Activated CD8-positive, alpha-beta T cell treated with anti-CD3 and anti-CD28 coated beads, Interleukin-2, amount 10 ng/mL, durations not matched to agents 7 days and 5 days (primary cell): Measurements from ENCODE around the gene SMOC2. TPM values are rescaled to one million over a fixed set of nuclear protein-coding genes. Genes with fewer than 3 reads are reported as not detected.

Source experiments
- ATAC-seq: fragments of 150-1000 bp; cut with Tn5 transposase; one replicate; pipeline ENCODE4 v1.10.0; 2021; ENCODE audit warnings: moderate library complexity
- CTCF ChIA-PET: fragments of 350-600 bp; sonication (Branson Sonifier 250); formaldehyde crosslinking; loops from one replicate; lab custom pipeline; 2021; ENCODE audit warnings: antibody characterized with exemption; lab: Charles Lee
- POLR2A ChIA-PET: fragments of 350-600 bp; sonication (Branson Sonifier 250); formaldehyde crosslinking; loops from one replicate; lab custom pipeline; 2021; ENCODE audit warnings: antibody characterized with exemption; lab: Charles Lee
- DNase-seq: peaks from one replicate; pipeline ENCODE4 v3.0.0-alpha.2; 2020
- H3K27ac Mint-ChIP-seq: one replicate; pipeline ENCODE4 v1.8.0; 2021; ENCODE audit warnings: mild to moderate bottlenecking, mixed read lengths
- H3K27me3 Mint-ChIP-seq: one replicate; pipeline ENCODE4 v1.8.0; 2021; ENCODE audit warnings: low read depth, mixed read lengths
- H3K36me3 Mint-ChIP-seq: one replicate; pipeline ENCODE4 v1.8.0; 2021; ENCODE audit warnings: low read depth, mixed read lengths
- H3K4me1 Mint-ChIP-seq: one replicate; pipeline ENCODE4 v1.8.0; 2021; ENCODE audit warnings: low read depth, mixed read lengths
- H3K4me3 Mint-ChIP-seq: one replicate; pipeline ENCODE4 v1.8.0; 2021; ENCODE audit warnings: mild to moderate bottlenecking, mixed read lengths
- H3K9me3 Mint-ChIP-seq: one replicate; pipeline ENCODE4 v1.8.0; 2022; ENCODE audit warnings: mixed read lengths; ENCODE audit not compliant: insufficient read depth
- total RNA-seq, 2 experiments: library from RNA; stranded (reverse); gene quantifications; one replicate each; pipeline ENCODE4 v1.2.3, GENCODE V29; 2021

The SMOC2 gene
- not detected for total RNA-seq

GRCh38 chr6:168440520-168441433 is at the start of gene SMOC2:
SMOC2 (plus strand) TSS chr6:168441184; CDS start chr6:168441371, 187 bp downstream.
- H3K27ac Mint-ChIP-seq: no peak within 1 kb of the TSS
- H3K9me3 Mint-ChIP-seq: no peaks in the 10 kb centered on the region
- H3K4me3 Mint-ChIP-seq: no peak within 1 kb of the TSS
- peaks cover 39% of the 10 kb centered on the region for H3K27me3 Mint-ChIP-seq
- DNase-seq (no peak), ATAC-seq (no peak)
- H3K36me3 Mint-ChIP-seq: no peaks in the 10 kb centered on the region
- POLR2A ChIA-PET: no interaction called here
- no peaks in the 10 kb centered on the region for H3K4me1 Mint-ChIP-seq
- CTCF ChIA-PET: no interaction called here

- H3K9me3 Mint-ChIP-seq: no peaks in the 10 kb centered on the region
- ATAC-seq (no peak), DNase-seq (no peak)
- no peaks in the 10 kb centered on the region for H3K4me1 Mint-ChIP-seq
- no peaks in the 10 kb centered on the region for H3K36me3 Mint-ChIP-seq
- CTCF ChIA-PET: no interaction called here
- no peak overlapping the region for H3K4me3 Mint-ChIP-seq
- POLR2A ChIA-PET: no interaction called here
- H3K27ac Mint-ChIP-seq: no peak overlapping the region
- H3K27me3 Mint-ChIP-seq: no peaks in the 10 kb centered on the region
Measured at GRCh38 chr6:168393126-168393870, 47.7 kb upstream of the SMOC2 start.

- no peak overlapping the region for H3K4me3 Mint-ChIP-seq
- H3K4me1 Mint-ChIP-seq: no peaks in the 10 kb centered on the region
- CTCF ChIA-PET: no interaction called here
- DNase-seq (no peak), ATAC-seq (no peak)
- no peaks in the 10 kb centered on the region for H3K27me3 Mint-ChIP-seq
- no peak overlapping the region for H3K27ac Mint-ChIP-seq
- no peaks in the 10 kb centered on the region for H3K9me3 Mint-ChIP-seq
- no peaks in the 10 kb centered on the region for H3K36me3 Mint-ChIP-seq
- POLR2A ChIA-PET: no interaction called here
Measured at GRCh38 chr6:168394606-168395005, 46.4 kb upstream of the SMOC2 start.

- H3K36me3 Mint-ChIP-seq: no peaks in the 10 kb centered on the region
Measured at GRCh38 chr6:168395983-168396382, 45.0 kb upstream of the SMOC2 start.

GRCh38 chr6:168396561-168396960 is 44.4 kb upstream of the SMOC2 start:
- Mint-ChIP-seq H3K4me1 (no peaks in the 10 kb centered on the region), H3K9me3 (no peaks in the 10 kb centered on the region), H3K27ac (no peak overlapping the region), H3K27me3 (no peaks in the 10 kb centered on the region), H3K36me3 (no peaks in the 10 kb centered on the region), H3K4me3 (no peak overlapping the region)
- ChIA-PET CTCF (no interaction called here), POLR2A (no interaction called here)
- DNase-seq (no peak), ATAC-seq (no peak)

More at GRCh38 chr6:168395983-168396382, 45.0 kb upstream of the SMOC2 start:
- Mint-ChIP-seq H3K27ac (no peak overlapping the region), H3K27me3 (no peaks in the 10 kb centered on the region), H3K4me1 (no peaks in the 10 kb centered on the region), H3K4me3 (no peak overlapping the region), H3K9me3 (no peaks in the 10 kb centered on the region)
- no peak for DNase-seq
- no peak for ATAC-seq
- ChIA-PET CTCF (no interaction called here), POLR2A (no interaction called here)

GRCh38 chr6:168397012-168397411 is 44.0 kb upstream of the SMOC2 start:
- Mint-ChIP-seq H3K9me3 (no peaks in the 10 kb centered on the region), H3K36me3 (no peaks in the 10 kb centered on the region), H3K4me1 (no peaks in the 10 kb centered on the region), H3K4me3 (no peak overlapping the region), H3K27me3 (no peaks in the 10 kb centered on the region), H3K27ac (no peak overlapping the region)
- ATAC-seq (no peak), DNase-seq (no peak)
- CTCF ChIA-PET: no interaction called here
- POLR2A ChIA-PET: no interaction called here

- no peak for DNase-seq
- ATAC-seq: no peak
- no peak overlapping the region for H3K4me3 Mint-ChIP-seq
- ChIA-PET POLR2A (no interaction called here), CTCF (no interaction called here)
- H3K27me3 Mint-ChIP-seq: no peaks in the 10 kb centered on the region
- H3K9me3 Mint-ChIP-seq: no peaks in the 10 kb centered on the region
- H3K27ac Mint-ChIP-seq: no peak overlapping the region
- H3K4me1 Mint-ChIP-seq: no peaks in the 10 kb centered on the region
- H3K36me3 Mint-ChIP-seq: no peaks in the 10 kb centered on the region
Measured at GRCh38 chr6:168400037-168400436, 40.9 kb upstream of the SMOC2 start.

GRCh38 chr6:168403370-168404005 is 37.5 kb upstream of the SMOC2 start:
- no peak for DNase-seq
- H3K9me3 Mint-ChIP-seq: no peaks in the 10 kb centered on the region
- no peaks in the 10 kb centered on the region for H3K27me3 Mint-ChIP-seq
- ATAC-seq: no peak
- H3K27ac Mint-ChIP-seq: no peak overlapping the region
- H3K36me3 Mint-ChIP-seq: no peaks in the 10 kb centered on the region
- no peaks in the 10 kb centered on the region for H3K4me1 Mint-ChIP-seq
- CTCF ChIA-PET: no interaction called here
- POLR2A ChIA-PET: no interaction called here
- no peak overlapping the region for H3K4me3 Mint-ChIP-seq

- Mint-ChIP-seq H3K27ac (no peak overlapping the region), H3K4me3 (no peak overlapping the region), H3K4me1 (no peaks in the 10 kb centered on the region), H3K9me3 (no peaks in the 10 kb centered on the region), H3K36me3 (no peaks in the 10 kb centered on the region), H3K27me3 (no peaks in the 10 kb centered on the region)
- ChIA-PET CTCF (no interaction called here), POLR2A (no interaction called here)
- no peak for DNase-seq
- no peak for ATAC-seq
Measured at GRCh38 chr6:168404560-168404959, 36.4 kb upstream of the SMOC2 start.

- Mint-ChIP-seq H3K9me3 (no peaks in the 10 kb centered on the region), H3K4me3 (no peak overlapping the region), H3K4me1 (no peaks in the 10 kb centered on the region), H3K36me3 (no peaks in the 10 kb centered on the region), H3K27ac (no peak overlapping the region), H3K27me3 (no peaks in the 10 kb centered on the region)
- POLR2A ChIA-PET: no interaction called here
- CTCF ChIA-PET: no interaction called here
- DNase-seq (no peak), ATAC-seq (no peak)
Measured at GRCh38 chr6:168407842-168408241, 33.1 kb upstream of the SMOC2 start.

GRCh38 chr6:168408504-168409136 is 32.4 kb upstream of the SMOC2 start:
- Mint-ChIP-seq H3K27me3 (no peaks in the 10 kb centered on the region), H3K9me3 (no peaks in the 10 kb centered on the region), H3K4me3 (no peak overlapping the region), H3K4me1 (no peaks in the 10 kb centered on the region), H3K27ac (no peak overlapping the region), H3K36me3 (no peaks in the 10 kb centered on the region)
- no peak for ATAC-seq
- no peak for DNase-seq
- CTCF ChIA-PET: no interaction called here
- POLR2A ChIA-PET: no interaction called here
